GM21717 (cell line): ENCODE data around the gene TMEM270.

ENCODE experiments used
- ATAC-seq: cut with Tn5 transposase; IDR thresholded peaks from one replicate; pipeline ENCODE4 v1.9.1; 2021; ENCODE audit warnings: mild to moderate bottlenecking, moderate library complexity; ENCODE audit not compliant: unreplicated experiment

TMEM270 gene

GRCh38 chr7:73851410-73852338 is 9.3 kb upstream of the TMEM270 start:
- peak; percentile 69 for ATAC-seq

DNA sequence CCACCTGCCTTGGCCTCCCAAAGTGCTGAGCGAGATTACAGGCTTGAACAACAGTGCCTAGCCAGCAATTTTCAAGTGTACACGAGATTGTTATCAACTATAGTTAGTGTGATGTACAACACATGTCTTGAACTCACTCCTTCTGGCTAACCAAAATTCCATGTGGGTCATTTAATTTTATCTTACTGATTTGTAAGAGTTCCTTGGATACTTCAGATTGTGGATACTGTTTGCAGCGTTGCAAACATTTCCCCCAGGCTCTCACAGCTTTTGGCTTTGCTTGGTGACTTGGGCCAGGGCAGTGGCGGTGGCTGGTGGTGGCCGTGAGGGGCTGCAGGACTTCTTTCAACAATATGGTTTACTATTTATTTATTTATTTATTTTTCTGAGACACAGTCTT is 8.5 kb upstream of the TMEM270 start:
- no peak for ATAC-seq

- no peak for ATAC-seq
Measured at GRCh38 chr7:73856941-73857340, 4.0 kb upstream of the TMEM270 start.

- ATAC-seq, result no peak
Measured at GRCh38 chr7:73858807-73859206, 2.2 kb upstream of the TMEM270 start.

- no peak for ATAC-seq
Measured at GRCh38 chr7:73861305-73861704, 346 bp downstream of the TMEM270 start.

- ATAC-seq, result no peak
Measured at GRCh38 chr7:73864981-73865711, 4.2 kb downstream of the TMEM270 start.

DNA sequence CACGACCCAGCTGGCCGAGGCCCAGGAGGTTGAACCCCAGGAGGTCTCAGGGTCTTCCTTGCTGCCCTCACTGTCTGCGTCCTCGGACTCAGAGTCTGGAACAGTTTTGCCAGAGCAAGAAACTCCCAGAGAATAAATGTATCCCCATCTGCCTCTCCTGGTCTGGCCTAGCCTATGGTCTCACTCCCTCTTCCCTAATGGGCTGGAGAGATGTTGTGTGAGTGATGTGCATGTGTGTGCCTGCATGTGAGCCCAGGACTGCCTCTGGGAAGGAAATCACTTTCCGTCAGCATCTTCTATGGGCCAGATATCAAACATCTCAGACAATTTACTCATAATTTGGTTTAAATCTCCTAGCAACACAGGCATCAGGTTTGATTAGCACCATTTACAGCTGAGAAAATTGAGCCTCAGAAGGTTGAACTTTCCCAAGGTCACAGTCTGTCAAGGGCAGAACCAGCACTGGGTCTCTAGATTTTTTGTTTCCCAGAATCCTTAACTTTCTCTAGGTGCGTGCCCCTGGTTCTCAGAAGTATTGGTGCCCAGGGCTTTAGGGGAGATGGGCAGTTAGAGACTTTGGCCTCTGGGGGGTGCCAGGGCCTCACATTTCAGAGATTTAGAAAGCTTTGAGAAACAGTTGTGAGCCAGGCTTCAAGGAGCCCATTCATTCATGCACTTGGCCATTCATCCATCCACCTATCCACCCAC is 4.9 kb downstream of the TMEM270 start:
- no peak for ATAC-seq

- no peak for ATAC-seq
Measured at GRCh38 chr7:73866446-73866767, 5.4 kb downstream of the TMEM270 start.

DNA sequence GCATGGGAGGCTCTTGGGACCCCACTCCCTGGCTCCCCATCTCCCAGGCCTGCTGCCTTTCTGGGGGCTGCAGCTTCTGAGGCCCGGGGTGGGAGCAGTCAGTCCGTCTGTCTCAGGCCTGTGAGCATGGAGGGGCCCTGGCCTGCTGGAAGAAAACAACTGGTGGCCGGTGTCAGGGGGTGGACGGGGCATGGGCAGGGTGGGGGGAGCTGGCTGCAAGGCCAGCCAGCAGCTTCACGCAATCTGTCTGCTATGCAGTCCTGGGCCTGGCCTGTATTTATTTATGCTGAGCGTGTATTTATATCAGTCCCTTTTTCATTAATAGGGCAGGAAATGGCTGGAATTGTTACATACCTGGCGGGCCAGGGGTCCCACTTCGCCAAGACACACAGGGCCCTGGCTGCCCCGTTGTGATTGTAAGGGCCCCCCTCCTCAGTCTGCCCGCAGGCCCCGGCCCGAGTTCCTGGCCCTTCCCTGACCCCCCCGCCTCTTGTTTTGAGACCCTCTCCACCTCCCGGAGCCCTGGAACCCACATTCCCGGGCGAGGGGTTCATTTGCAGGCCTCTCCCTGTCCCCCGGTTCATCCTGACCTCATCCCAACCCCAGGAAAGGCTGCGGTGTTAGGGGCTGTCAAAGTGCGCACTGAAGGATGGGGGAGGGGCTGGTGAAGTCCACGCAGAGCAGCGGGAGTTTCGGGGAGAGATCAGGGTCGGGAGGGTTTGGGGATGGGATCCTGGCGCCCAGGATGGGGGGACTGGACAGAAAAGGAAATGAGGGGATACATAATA is 8.2 kb downstream of the TMEM270 start:
- ATAC-seq, result no peak

- no peak for ATAC-seq
Measured at GRCh38 chr7:73870041-73870492, 9.1 kb downstream of the TMEM270 start.

DNA sequence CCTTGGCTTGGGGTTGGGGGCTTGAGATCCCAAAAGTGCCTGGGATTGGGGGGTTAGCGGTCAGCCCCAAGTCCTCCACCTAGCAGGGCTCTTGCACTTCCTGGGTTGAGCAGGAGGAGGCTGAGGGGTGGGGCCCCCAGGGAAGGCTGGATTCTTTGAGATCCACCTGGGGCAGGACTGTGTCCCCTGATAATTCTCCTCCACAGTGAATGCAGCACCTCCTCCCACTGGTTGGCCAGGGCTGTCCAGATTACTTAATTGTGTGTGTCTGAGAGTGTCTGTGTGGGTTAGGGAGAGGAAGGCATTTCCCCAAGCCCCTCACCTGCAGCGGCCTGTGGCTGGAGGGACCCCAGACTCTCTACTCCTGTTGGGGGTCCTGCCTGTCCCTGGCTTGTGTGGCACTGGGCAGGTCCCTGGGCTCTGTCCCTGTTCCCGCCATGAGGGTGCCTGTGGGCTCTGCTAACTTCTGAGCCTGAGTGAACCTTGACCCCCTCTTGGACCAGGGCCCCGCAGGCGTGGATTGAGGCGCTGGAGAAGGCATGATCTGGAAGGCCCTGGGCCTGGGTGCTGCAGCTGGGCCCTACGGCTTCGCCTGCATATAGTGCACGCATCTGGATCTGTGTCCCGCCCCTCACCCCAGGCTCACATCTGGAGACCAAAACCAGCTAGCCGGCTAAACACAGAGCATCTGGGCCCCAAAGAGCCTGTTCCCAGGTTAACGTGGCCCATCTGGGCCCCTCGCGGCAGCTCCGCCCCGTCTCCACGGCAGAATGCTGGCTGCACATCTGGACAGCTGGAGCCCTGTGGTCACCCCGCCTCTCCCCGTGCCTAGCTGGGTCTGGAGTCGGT is 10.4 kb downstream of the TMEM270 start:
- ATAC-seq, result no peak

DNA sequence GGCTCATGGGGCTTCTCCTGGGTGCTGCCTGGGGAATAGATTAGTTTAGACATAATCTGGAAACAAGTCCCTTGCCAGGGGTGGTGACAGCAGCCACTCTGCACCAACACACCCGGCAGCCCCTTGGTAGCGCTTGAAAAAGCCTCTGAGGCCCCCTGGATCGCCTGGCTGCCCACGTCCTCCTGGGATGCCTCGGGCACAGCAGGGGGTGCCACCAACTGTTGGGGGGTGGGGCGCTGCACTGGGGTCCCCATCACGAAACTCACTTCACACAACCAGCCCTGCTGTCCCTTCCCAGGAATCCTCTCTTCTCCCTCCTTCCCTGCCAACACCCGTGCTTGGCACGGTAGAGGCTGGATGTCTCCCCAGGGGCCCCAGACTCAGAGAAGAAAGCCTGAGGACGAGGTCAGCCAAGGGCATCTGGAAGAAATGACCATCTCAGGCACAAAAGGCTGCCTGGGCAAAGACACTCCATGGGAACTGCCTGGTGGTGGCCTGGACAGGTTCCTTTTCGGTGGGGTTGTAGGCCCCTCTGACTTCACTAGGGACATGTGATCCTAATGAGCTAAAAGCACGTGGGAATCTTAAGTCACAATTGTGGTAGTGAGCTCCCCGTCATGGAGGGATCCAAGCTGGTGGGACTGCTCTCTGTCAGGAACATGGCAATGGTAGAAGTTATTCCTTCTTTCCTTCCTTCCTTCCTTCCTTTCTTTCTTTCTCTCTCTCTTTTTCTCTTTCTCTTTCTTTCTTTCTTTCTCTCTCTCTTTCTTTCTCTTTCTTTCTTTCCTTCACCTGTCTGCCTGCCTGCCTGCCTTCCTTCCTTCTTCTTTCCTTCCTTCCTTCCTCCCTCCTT is 11.3 kb downstream of the TMEM270 start:
- ATAC-seq, result no peak

- ATAC-seq, result no peak
Measured at GRCh38 chr7:73876361-73876760, 15.4 kb downstream of the TMEM270 start.

DNA sequence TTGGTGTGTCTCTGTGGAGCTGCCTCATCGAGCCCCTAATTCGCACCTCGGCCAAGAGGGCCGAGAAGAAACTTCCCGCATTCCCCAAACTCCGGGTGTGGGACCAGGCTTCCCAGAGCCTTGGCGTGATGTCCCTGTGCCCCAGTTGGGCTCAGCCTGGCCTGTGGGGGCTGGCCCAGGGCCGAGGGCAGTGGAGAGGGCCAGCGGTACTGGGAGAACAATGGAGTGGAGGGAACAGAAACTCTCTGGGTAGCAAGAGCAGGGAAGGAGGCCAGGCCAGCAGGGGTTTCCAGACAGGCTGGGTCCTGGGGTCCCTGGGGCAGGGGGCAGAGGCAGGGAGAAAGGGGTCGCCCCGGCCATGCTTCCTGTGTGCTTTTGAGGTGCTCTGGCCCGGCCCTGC is 16.0 kb downstream of the TMEM270 start:
- no peak for ATAC-seq

DNA sequence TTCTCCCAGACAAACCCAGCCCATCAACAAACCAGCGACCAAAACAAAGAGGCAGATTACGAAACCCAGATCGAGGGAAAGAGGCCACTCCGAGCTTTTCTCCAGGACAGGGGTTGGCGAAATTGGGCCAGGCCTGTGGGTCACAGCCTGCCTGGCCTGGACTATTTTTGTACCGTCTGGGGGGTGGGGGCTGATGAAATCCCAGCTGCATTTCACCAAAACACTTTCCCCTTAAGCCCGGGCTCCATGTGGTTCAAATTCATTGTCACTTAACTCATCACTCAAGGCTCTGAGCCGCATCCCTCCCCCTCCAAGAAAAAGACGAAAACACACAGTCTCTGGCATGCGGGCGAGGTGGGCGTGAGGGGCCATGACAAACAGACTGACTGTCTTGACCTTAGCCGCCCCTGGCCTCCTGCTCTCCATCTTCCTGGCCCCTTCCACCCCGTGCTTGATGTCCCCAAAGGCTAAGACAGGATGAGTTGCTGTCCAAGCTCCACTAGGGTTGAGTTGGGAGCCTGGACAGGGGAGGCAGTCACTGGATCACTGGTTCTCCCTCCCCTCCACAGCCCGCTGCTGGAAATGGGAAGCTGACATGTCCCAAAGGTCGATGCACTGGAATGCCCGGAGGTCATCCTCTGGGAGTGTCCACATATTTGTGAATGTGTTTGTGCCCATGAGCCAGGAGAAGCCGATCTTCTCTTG is 19.2 kb downstream of the TMEM270 start:
- no peak for ATAC-seq

DNA sequence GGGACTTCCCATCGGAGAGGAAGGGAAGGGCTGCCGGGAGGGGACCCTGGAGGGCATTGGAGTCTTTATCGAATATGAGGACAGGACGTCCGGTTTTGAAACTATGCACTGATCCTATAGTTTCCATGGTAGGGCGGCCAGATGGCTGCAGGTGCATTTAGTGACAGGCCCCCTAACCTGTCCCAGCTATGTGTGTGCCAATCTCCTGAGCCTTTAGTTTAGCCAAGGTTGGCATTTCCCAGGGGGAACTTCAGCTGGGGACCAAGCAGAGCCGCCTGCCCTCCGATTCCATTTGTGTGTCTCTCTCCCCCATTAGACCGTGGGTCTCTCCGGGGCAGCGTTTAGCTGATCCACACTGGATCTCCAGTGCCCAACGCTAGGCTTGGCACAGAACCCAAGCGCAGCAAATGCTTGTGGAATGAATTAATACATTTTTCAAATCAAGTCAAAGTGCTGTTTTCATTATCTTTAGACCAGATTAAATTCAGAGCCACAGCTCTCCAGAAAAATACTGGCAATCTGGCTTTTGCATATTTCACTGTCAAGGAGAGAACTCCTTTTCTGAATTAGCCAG is 19.9 kb downstream of the TMEM270 start:
- no peak for ATAC-seq

DNA sequence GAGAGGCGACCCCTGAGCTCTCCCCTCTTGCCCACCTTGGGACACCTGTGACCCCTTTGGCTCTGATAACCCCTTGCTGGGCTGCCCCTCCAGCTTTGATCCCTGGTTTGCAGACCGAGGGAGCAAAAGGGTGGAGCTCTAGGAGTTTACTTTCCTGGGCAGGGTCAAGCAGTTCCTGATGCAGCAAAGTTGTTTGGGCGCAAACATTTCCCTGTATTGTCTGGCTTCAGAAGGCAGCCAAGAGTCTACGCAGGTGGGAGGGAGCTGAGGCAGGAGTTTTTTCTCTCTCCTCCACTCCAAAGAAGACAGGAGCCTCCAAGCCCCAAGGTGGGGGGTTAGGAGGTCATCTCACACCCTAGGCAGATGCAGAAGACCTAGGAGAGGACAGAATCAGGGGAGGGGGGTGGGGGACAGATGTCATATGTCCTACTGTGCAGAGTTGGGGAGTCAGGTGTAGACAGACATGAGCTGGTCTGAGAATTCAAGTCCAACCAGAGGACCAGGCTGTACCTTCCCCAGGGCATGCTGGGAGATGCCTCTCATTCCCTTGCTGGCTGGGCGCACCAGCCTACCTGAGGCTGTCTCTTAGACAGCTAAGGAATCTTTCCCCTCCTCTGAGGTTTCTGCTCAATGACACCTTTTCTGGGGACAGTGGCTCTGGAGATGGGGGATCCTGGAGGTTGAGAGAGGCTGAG is 20.5 kb downstream of the TMEM270 start:
- no peak for ATAC-seq
